ENCODE data around the gene C1S.
"Not testable (repeated sequence)": the region's sequence is repeated elsewhere in the genome, so short reads cannot be mapped to it uniquely, and the experiment has no call there.

The C1S gene

GRCh38 chr12:7060353-7060954 lies at the start of gene C1S:
Gene C1S (plus strand): TSS chr12:7060718. CDS start chr12:7061913, 1,195 bp downstream.
- DNase-seq, result peak; percentile 86

- not testable (repeated sequence) for DNase-seq
Measured at GRCh38 chr12:7011398-7011797, 49.1 kb upstream of the C1S start.

- DNase-seq, result no peak
Measured at GRCh38 chr12:7012024-7012607, 48.4 kb upstream of the C1S start.

- no peak for DNase-seq
Measured at GRCh38 chr12:7013101-7013500, 47.4 kb upstream of the C1S start.

- DNase-seq, result no peak
Measured at GRCh38 chr12:7015555-7016370, 44.8 kb upstream of the C1S start.

GRCh38 chr12:7016958-7017571 lies 43.5 kb upstream of the C1S start:
- DNase-seq, result no peak

- DNase-seq, result no peak
Measured at GRCh38 chr12:7017870-7018349, 42.6 kb upstream of the C1S start.

- peak; percentile 98 for DNase-seq
Measured at GRCh38 chr12:7018350-7019042, 42.0 kb upstream of the C1S start, which contains the start of gene LPCAT3. Gene LPCAT3 (minus strand): TSS chr12:7018476. CDS start chr12:7018424, 52 bp downstream.

- DNase-seq, result no peak
Measured at GRCh38 chr12:7019043-7019569, 41.4 kb upstream of the C1S start.

- no peak for DNase-seq
Measured at GRCh38 chr12:7021956-7022355, 38.6 kb upstream of the C1S start.

GRCh38 chr12:7023114-7023513 lies 37.4 kb upstream of the C1S start:
- no peak for DNase-seq

- DNase-seq, result no peak
Measured at GRCh38 chr12:7026854-7027253, 33.7 kb upstream of the C1S start.

- no peak for DNase-seq
Measured at GRCh38 chr12:7031306-7031705, 29.2 kb upstream of the C1S start.

- DNase-seq, result no peak
Measured at GRCh38 chr12:7032990-7033389, 27.5 kb upstream of the C1S start.

- DNase-seq, result no peak
Measured at GRCh38 chr12:7034464-7034863, 26.1 kb upstream of the C1S start.

- DNase-seq, result no peak
Measured at GRCh38 chr12:7035463-7035862, 25.1 kb upstream of the C1S start.

- not testable (repeated sequence) for DNase-seq
Measured at GRCh38 chr12:7037411-7037810, 23.1 kb upstream of the C1S start.

GRCh38 chr12:7038591-7038990 lies 21.9 kb upstream of the C1S start:
- no peak for DNase-seq

- DNase-seq, result no peak
Measured at GRCh38 chr12:7039403-7039802, 21.1 kb upstream of the C1S start.

- no peak for DNase-seq
Measured at GRCh38 chr12:7042842-7043241, 17.7 kb upstream of the C1S start.

- DNase-seq, result no peak
Measured at GRCh38 chr12:7045913-7046312, 14.6 kb upstream of the C1S start.

- no peak for DNase-seq
Measured at GRCh38 chr12:7046383-7047105, 14.0 kb upstream of the C1S start.
